ENCODE results near the gene GABRR1.
"Not testable (repeated sequence)": the region's sequence is repeated elsewhere in the genome, so short reads cannot be mapped to it uniquely, and the experiment has no call there.

GABRR1 gene

GRCh38 chr6:89138173-89138572, 79.0 kb downstream of the GABRR1 start:
- TF ChIP-seq CTCF (IDR thresholded peaks at IDR 0.05; ENCODE audit: borderline replicate concordance, control extremely low read depth, extremely low read depth, insufficient read depth, missing control alignments) = no peak
- DNase-seq (ENCODE audit: low spot score) = no peak
- in situ Hi-C loops (cut with MboI; ENCODE audit: low sequenced_read_pairs, unreplicated experiment) = no loop called here

GRCh38 chr6:89134723-89135122, 82.4 kb downstream of the GABRR1 start:
- in situ Hi-C loops (cut with MboI; ENCODE audit: low sequenced_read_pairs, unreplicated experiment) = no loop called here
- DNase-seq (ENCODE audit: low spot score) = no peak
- TF ChIP-seq CTCF (IDR thresholded peaks at IDR 0.05; ENCODE audit: borderline replicate concordance, control extremely low read depth, extremely low read depth, insufficient read depth, missing control alignments) = no peak

GRCh38 chr6:89133981-89134380, 83.2 kb downstream of the GABRR1 start:
- no peak for TF ChIP-seq CTCF (IDR thresholded peaks at IDR 0.05; ENCODE audit: borderline replicate concordance, control extremely low read depth, extremely low read depth, insufficient read depth, missing control alignments)
- in situ Hi-C loops (cut with MboI; ENCODE audit: low sequenced_read_pairs, unreplicated experiment) = no loop called here
- DNase-seq (ENCODE audit: low spot score) = no peak

GRCh38 chr6:89132057-89132456, 85.1 kb downstream of the GABRR1 start:
- TF ChIP-seq CTCF (IDR thresholded peaks at IDR 0.05; ENCODE audit: borderline replicate concordance, control extremely low read depth, extremely low read depth, insufficient read depth, missing control alignments) = no peak
- no peak for DNase-seq (ENCODE audit: low spot score)
- in situ Hi-C loops (cut with MboI; ENCODE audit: low sequenced_read_pairs, unreplicated experiment) = no loop called here

- in situ Hi-C loops (cut with MboI; ENCODE audit: low sequenced_read_pairs, unreplicated experiment) = no loop called here
- DNase-seq (ENCODE audit: low spot score) = no peak
- no peak for TF ChIP-seq CTCF (IDR thresholded peaks at IDR 0.05; ENCODE audit: borderline replicate concordance, control extremely low read depth, extremely low read depth, insufficient read depth, missing control alignments)
These were observed 85.6 kb downstream of the GABRR1 start for GRCh38 chr6:89131599-89131998.

- in situ Hi-C loops (cut with MboI; ENCODE audit: low sequenced_read_pairs, unreplicated experiment); DNase-seq (ENCODE audit: low spot score): not testable (repeated sequence)
These were observed 88.9 kb downstream of the GABRR1 start for GRCh38 chr6:89128256-89128671.
